GM18870 (cell line): ENCODE measurements around the gene ZNF3.
"Not testable (repeated sequence)": the region's sequence is repeated elsewhere in the genome, so short reads cannot be mapped to it uniquely, and the experiment has no call there.

ENCODE experiments used
- ATAC-seq: cut with Tn5 transposase; IDR thresholded peaks from one replicate; pipeline ENCODE4 v1.9.1; 2021; ENCODE audit warnings: moderate library complexity; ENCODE audit not compliant: unreplicated experiment

The ZNF3 gene

DNA sequence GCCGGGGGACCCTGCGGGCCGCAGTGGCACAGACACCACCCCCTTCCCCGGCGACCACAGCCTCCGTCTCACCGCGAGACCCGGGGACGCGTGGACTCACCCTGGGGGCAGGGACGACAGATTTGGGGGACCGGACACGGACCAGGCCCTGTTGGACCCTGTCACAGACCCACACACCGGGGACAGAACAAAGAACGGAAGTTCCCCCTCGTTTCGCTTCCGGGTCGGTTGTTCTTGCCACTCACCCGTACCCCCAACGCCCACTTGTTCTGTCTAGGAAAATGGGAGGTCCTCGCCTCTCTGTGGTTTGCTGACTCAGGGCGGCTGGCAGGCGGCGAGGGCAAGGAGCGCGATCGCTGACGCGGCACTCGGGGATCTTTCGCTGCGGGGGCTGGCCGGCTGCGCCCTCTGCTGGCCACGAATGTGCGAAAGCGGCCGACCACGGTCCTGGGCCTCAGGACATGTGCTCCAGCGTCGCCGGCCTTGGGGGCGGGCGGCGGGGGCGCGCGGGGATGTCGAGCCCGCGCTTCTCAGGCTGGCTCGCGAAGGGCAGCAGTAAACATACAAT is at the start of gene ZNF3:
Gene ZNF3 (minus strand): TSS at position 189 of the 568 bp plus-strand sequence. CDS start 4,366 bp downstream, outside the sequence.
- ATAC-seq = peak; percentile 79

DNA sequence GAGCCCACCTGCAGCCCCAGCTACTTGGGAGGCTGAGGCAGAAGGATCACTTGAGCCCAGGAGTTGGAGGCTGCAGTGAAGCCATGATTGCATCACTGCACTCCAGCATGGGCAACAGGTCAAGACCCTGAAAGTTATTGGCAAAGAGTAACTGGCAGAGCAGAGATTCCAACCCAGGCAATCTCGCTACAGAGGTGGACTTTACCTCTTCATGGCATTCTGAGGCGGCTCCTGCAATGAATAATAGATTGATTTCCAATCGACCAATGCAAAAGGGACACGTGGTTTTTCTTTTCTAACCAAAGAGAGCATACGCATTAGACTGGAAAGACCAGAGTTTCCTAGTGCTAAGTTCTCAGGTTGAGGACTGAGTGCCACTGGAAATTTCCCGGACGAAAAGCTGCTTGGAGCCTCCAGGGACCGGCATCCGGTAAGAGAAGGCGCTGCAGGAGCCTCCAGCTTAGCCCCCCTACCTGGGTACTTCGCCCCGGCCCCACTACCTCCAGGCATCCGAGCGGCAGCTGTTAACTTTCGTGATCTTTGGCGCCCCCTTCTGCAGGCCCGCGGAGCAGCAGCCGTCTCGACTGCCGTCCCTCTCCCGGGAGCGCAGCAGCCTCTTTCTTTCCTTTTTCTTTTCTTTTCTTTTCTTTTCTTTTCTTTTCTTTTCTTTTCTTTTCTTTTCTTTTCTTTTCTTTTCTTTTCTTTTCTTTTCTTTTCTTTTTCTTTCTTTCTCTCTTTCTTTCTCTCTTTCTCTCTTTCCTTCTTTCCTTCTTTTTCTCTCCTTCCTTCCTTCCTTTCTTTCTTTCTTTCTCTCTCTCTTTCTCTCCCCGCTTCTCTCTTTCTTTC is 49.3 kb upstream of the ZNF3 start:
- ATAC-seq = no peak

DNA sequence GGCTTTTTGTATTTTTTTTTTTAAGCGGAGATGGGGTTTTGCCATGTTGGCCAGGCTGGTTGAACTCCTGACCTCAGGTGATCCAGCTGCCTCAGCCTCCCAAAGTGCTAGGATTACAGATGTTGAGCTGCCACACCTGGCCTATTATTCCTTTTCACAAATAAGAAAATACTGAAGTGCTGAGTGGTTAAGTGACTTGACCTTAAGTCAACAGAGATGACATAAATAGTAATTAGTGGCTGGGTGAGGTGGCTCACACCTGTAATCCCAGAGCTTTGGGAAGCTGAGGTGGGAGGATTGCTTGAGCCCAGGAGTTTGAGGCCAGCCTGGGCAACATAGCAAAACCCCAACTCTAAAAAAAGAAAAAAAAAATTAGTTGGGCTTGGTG is 48.7 kb upstream of the ZNF3 start:
- not testable (repeated sequence) for ATAC-seq

DNA sequence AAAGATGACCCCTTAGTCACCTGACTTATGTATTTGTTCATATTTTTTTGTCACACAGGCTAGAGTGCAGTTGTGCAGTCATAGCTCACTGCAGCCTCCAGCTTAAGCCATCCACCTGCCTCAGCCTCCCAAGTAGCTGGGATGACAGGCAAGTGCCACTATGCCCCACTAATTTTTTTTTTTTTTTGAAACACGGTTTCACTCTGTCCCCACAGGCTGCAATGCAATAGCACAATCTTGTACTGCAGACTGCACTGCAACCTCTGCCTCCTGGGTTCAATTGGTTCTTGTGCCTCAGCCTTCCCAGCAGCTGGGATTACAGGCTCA is 47.1 kb upstream of the ZNF3 start:
- ATAC-seq = no peak

DNA sequence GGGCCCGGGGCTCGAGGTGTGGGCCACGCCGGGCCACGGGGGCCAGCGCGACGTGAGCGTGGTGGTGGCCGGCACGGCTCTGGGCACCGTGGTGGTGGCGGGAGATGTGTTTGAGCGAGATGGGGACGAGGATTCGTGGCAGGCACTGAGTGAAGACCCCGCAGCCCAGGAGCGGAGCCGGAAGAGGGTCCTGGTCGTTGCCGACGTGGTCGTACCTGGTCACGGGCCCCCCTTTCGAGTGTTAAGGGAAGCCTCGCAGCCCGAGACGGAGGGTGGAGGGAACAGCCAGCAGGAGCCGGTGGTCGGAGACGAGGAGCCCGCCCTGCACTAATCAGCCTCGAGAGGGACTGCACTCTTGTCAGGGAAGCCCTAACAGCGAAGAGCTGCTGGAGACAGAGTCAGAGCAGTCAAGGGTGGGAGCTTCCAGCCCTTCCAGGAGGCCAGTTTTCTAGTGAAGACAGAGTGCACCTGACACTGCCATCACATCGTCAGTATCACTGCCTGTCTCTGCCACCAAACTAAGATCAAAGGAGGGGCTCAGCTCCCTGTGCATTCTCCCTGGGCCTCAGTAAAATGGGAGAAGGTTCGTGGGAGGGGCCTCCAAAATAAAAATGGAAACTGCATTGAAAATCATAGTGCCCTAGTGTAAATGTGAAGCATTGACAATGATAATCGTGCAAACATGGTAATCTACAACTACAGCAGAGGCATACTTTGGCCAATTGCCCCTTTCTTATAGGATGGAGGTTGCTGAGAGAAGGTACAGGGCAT is 46.5 kb upstream of the ZNF3 start:
- ATAC-seq = no peak

DNA sequence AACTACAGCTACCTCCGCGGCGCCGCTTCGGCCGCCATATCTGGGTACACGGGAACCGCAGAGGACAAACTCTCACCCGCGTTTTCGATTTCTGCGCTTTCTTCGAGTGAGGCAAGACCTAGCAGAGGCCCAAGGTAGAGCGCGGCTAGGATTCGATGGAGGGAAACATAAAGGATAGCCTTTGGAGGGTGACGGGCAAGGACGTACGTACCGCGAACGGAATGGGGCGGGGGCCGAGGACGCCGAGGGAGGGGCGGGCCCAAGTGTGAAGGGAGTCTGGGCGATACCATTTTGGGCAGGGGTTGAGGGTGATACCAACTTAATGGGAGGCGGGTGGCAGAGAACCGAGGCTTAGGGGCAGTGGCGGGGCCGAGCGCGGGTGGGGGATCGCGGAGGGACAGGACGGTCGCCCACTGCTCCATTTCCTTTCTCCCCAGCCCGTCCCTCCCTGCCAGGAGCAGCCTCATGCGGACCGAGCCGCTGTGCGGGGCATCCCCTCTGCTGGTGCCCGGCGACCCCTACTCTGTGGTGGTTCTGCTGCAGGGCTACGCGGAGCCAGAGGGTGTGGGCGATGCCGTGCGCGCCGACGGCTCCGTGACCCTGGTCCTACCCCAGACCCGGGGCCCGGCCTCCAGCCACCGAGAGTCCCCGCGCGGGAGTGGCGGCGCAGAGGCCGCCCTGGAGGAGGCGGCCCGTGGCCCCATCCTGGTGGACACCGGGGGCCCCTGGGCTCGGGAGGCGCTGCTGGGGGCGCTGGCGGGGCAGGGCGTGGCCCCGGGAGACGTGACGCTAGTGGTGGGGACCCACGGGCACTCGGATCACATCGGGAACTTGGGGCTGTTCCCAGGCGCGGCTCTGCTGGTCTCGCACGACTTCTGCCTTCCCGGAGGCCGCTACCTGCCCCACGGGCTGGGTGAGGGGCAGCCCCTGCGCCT is 45.7 kb upstream of the ZNF3 start, which contains the start of gene MBLAC1:
Gene MBLAC1 (plus strand): TSS at position 37 of the 935 bp plus-strand sequence. CDS start 429 bp downstream, at position 466.
- peak; percentile 44 for ATAC-seq

DNA sequence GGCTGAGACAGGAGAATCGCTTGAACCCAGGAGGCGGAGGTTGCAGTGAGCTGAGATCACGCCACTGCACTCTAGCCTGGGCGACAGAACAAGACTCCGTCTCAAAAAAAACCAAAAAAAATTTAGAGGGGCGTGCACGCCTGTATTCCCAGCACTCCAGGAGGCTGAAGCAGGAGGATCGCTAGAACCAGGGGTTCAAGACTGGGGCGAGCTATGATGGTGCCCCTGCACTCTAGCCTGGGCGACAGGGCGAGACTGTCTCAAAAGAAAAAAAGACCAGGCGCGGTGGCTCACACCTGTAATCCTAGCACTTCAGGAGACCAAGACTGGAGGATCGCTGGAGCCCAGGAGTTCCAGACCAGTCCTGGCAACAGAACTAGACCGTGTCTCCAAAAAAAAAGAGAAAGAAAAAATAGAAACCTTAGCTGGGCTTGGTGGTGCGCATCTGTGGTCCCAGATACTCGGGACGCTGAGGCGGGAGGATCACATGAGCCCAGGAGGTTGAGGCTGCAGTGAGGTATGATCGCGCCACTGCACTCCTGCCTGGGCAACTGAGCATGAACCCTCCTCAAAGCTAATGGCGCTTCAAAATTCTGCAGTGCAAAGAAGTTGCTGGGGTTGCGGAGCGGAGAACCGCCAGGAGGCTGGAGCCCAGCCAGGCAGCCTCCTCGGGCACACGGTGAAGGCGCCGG is 44.9 kb upstream of the ZNF3 start:
- peak; percentile 23 for ATAC-seq

DNA sequence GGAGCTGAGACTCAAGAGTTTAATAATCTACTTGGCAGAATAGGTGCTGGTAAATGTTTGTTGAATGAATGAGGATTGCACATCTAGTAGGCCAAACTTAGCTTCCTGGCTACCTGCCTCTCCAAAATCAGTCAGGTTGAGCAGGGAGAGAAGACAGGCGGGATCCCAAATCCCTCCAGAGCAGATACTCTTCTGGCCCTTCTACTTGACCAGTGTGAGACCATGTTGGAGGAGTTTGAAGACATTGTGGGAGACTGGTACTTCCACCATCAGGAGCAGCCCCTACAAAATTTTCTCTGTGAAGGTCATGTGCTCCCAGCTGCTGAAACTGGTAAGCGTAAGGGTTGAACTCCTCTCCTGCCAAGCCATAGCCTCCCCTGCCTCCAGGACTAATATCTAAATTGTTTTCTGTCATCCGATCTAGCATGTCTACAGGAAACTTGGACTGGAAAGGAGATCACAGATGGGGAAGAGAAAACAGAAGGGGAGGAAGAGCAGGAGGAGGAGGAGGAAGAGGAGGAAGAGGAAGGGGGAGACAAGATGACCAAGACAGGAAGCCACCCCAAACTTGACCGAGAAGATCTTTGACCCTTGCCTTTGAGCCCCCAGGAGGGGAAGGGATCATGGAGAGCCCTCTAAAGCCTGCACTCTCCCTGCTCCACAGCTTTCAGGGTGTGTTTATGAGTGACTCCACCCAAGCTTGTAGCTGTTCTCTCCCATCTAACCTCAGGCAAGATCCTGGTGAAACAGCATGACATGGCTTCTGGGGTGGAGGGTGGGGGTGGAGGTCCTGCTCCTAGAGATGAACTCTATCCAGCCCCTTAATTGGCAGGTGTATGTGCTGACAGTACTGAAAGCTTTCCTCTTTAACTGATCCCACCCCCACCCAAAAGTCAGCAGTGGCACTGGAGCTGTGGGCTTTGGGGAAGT is 43.0 kb upstream of the ZNF3 start:
- ATAC-seq = no peak

DNA sequence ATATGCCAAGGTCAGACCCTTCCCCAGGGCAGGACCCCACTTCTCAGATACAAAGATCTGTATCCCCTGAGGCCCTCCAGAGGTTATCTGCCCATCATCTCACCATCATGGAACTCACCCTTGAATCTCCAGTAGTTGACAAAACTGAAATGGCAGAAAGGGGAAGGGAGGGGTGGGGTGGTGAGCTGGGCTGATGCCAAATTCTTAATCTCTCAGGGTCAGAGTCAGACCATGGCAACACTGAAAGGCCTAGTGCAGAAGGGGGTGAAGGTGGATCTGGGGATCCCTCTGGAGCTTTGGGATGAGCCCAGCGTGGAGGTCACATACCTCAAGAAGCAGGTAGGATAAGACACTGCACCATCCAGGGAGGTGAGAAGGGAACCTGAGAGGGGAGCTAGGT is 41.0 kb upstream of the ZNF3 start:
- ATAC-seq = no peak

DNA sequence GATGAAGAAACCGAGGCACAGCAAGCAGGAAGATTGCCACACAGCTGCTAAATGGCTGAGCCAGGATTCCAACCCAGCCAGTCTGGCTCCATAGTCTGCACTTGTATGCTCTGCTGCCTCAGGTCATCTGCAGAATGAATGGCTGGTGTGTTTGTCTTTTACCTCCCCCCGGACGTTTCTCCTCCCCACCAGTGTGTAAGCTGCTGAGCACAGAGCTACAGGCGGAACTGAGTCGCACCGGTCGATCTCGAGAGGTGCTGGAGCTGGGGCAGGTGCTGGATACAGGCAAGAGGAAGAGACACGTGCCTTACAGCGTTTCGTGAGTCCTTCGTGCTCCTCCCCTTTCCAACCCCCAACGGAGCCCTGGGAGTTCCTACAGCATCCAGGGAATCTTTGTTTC is 40.5 kb upstream of the ZNF3 start:
- no peak for ATAC-seq

DNA sequence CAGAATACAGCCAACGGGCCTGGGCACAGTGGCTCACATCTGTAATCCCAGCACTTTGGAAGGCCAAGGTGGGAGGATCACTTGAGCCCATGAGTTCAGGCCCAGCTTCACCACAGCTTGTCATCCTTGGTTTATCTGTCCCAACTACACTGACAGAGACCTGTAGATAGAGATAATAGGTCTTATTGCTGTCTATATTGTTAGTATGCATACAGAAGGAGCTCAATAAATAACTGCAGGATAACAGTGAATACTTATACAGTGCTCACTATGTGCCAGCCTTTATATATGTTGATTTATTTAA is 39.2 kb upstream of the ZNF3 start:
- ATAC-seq = no peak

DNA sequence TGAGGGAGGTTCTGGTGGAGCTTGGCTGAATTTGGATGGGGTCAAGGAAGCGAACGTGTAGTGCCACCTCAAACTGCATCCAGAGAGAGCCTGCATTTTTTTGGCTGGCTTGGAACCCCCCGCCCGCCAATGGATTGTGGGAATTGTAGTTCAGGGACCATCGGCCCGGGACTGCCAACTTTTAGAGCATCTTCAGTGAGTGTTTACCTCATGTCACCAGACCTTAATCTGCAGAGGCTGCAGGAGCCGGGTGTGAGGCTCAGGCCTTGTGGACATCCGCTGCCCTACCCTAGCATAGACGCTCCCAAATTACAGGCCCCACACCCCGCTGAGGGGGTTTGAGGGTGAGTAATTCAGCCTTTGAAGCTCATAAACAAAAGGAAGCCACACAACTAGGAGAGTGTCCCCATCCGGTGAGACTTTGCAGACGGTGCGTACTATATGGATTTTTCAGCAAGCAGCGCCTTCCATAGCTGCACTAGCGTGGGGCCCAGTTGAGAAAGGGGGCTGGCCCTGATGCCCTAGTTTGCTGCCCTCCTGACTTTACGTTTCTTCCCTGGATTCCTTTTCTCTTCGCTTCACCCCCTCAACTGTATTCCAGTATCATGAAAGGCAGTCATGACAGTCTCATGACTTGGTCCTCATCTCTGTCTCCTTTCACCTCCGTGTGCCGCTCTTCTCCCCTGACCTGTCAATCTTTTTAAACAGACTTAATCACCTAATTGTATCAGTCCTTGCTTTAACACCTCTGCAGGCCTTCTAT is 38.6 kb upstream of the ZNF3 start:
- peak; percentile 26 for ATAC-seq

DNA sequence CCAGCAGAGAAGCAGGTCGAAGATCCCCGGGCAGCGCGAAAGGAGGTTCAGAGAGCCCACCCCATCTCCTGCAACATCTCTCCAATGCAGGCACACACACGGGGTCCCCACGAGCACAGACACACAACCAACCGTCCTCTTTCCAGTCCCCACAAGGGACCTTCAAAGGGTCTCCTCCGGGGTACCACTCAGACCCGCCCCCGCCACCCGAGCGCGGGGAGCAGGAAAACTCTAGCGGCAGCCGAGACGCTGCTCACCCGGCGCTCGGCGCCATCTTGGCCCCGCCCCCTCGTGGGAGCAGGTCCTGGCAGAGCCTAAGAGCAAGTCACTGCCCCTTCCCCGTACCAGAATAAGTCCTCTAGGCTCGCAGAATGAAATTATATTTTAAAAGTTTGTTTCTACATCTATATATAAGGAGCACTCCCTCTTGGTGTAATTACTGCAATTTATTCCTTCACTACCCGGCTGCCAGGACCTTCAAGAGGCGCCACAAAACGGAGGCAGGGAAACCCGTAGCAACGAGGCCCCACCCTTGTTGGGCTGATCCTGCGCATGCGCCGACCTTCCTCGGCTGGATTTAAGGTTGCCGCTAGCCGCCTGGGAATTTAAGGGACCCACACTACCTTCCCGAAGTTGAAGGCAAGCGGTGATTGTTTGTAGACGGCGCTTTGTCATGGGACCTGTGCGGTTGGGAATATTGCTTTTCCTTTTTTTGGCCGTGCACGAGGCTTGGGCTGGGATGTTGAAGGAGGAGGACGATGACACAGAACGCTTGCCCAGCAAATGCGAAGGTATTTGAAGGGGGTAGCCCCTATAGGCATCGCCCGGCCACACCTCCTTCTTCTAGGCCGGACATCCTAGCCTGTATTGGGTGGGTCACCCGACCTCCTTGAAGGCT is 37.8 kb upstream of the ZNF3 start, which contains the start of the genes CNPY4 and TAF6:
Gene CNPY4 (plus strand): TSS at position 563 of the 898 bp plus-strand sequence. CDS start 111 bp downstream, at position 674.
Gene TAF6 (minus strand): TSS at position 287 of the 898 bp plus-strand sequence. CDS start 5,149 bp downstream, outside the sequence.
- ATAC-seq = peak; percentile 73

DNA sequence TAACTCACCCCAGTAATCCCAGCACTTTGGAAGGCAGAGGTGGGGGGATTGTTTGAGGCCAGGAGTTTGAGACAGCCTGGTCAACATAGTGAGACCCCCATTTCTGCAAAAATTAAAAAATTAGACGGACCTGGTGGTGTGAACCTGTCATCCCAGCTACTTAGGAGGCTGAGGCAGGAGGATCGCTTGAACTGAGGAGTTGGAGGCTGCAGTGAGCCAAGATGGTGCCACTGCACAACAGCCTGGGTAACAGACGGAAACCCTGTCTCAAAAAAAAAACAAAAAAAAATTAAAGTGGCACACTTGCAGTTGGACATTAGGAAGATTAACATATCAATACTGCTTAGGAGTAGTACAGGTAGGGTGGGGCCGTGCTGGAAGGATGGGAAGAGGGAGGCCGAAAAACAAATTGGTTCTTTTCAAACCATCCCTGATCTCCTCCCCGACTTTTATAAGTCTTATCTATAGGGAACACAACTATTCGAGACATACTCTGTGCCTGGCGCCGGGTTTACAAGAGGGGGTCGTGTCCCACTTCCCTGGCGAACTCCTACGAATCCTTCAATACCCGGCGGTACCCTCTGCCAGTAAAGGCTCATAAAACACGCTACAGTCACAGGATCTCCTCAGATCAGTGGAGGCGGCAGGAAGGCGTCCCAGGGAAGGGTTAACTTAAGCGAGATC is 37.0 kb upstream of the ZNF3 start:
- ATAC-seq = no peak

DNA sequence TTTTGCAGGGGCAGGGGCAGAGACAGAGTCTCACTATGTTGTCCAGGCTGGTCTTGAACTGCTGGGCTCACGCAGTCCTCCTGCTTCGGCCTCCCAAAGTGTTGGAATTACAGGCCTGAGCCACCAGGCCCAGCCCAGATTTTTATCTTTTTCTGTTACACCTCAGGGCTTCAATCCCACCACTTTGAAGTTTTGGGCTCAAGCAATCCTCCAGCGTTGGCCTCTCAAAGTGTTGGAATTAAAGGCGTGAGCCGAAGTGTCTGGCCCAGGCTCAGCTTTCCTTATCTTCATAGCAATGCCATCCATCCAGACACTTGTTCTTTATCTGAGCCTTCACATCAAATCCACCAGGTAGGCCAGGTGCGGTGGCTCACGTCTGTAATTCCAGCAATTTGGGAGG is 33.5 kb upstream of the ZNF3 start:
- no peak for ATAC-seq

DNA sequence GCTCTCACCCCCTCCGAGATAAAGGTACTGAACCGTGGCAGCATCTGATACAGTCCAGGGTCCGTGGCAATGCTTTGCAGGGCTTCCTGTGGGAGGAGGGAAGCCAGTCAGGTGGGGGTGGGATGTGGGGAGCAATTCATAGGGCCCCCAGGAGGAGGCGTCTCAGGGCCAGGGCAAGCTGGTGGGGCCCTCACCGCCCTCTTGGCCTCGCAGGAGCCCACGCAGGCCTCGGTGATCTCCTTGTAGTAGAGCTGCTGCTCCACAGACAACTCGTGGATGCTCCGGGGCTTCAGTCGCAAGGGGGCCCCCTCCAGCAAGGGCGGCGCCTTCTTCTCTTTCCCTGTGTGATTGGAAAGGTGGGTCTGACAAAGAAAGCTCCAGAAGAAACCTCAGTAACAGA is 30.4 kb upstream of the ZNF3 start:
- no peak for ATAC-seq

DNA sequence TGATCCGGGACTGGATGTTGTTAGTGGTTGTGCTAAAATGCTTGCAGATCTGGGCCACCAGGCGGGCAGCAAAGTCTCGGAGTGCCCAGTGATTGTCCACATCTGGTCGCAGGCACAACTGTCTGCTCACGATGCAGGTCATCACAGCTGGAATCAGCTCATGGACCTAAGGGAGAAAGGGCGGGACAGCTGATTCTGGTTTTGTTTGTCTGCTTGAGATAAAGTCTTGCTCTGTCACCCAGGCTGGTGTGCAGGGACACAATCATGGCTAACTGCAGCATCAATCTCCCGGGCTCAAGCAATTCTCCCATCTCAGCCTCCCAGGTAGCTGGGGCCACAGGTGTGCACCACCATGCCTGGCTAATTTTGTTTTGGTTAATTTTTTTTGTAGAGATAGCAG is 29.6 kb upstream of the ZNF3 start:
- no peak for ATAC-seq
